Stimulated activated CD8-positive, alpha-beta memory T cell treated with anti-CD3 and anti-CD28 coated beads, Interleukin-15, amount 100 ng/mL, for 1 hour (primary cell): Measurements from ENCODE around the gene TOM1L2.
A peak's percentile ranks its signal among the peaks of the same experiment; 100 is the strongest.

Experiments
- DNase-seq: peaks from one replicate; pipeline ENCODE4 v3.0.0-alpha.2; 2020; ENCODE audit warnings: low read depth

TOM1L2 gene

DNA sequence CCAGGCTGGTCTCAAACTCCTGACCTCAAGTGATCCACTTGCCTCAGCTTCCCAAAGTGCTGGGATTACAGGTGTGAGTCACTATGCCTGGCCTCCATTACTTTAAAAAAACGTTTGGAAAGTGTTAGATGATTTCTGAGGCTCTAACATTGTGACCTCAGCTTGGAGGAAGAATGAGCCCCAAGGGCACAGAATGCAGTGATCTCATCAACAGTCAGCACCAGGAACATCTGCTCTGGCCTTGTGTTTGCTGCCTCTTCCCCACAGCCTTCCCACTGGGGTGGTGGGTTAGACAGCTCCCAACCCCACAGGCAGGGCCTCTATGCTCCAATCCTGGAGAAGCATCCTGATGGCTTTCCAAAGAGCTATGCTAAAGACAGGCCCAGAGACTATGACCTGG, 97.7 kb downstream of the TOM1L2 start:
- no peak for DNase-seq

DNA sequence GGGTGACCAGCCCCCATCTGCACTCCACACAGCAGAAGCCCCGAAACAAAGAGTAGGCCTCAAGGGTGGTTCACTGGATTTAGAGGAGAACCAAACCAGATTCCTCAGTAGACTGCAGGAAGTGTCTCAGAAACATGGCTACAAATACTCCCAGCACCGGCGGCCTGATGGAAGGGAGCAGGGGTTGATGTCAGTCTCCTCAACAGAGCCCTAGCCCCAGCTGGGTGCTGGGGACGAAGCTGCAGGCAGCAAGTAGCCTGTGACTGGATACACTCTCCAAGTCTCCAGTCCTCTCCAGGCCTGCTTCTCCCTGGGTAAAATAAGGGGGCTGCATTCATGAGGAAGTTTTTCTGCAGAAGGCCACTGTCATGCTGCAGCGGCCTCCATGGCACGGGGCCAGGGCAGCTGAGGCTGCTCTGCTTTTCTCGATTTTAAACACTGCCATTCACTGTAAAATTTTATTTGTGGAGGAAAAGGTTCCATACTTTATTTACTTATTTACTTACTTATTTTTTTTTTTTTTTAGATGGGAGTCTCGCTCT, 98.7 kb downstream of the TOM1L2 start:
- DNase-seq, result no peak

DNA sequence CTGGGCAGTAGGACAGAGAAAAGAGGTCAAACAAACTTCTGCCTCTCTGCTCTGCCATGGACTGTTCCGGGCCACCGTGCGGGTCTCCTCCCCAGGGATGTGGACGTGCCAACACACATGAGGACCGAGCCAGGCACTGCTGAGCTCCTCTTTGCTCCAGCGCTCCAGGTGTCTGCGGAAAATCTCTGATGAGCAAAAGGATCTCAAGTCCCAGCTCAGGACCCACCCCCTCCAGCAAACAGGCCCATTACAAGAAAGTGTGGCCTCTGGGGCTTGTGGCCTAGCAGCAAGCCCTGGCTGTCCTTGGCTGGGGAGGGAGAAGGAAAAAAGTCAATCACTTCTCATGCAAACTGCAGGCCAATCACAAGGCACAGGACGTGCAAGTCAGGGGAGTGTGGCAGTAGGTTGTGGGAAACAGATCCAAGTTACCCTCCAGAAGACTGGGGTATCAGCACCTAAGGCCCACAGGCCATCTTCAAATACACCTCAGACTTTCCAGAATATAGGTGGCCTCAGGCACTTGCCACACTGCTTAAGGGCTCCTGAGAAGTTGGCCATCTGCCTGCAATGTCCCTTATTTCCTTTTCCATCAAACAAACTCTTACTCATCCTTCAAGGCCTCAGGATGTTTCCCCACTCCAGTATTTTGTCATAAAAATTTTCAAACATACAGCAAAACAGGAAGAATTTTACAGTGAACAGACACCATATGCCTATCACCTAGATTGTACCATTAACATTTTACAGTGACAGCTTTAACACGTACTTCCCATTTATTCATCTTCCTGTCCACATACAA, 99.5 kb downstream of the TOM1L2 start:
- DNase-seq, result no peak

DNA sequence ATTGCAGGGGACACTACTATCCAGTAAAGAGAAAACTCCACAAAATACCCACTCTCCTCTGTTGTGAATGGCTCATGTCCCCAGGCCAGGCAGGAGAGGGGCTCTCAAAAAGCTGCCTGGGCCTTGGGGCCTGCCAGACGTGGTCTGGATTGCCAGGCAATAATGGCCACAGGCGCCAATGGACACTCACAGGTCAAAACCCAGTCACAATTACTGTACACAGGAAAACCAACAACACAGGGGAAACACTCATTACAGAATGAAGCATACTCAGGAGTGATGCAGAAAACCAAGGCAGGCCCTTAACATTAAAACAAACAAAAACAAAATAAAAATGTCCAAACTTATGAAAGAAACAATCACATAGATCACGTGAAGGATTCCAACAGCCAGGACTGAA, 100.3 kb downstream of the TOM1L2 start:
- DNase-seq, result no peak

DNA sequence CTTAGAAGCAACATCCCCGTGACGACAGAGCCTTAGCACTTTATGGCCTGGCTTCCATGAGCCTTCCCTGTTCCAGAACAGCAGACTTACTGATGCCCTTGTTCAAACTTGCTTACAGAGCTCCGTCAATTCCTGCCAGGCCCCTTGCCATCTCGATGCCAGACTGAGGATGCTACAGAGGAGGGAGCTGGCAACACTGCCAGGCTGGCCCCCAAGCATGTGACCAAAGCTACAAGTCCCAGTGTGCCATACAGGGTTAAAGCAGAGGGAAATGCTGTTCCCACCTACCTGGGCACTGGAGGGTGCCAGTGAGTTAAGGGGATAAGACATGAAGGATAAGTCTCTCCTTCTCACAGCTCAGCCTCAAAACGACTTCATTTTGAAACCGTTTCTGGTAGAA, 102.0 kb downstream of the TOM1L2 start:
- DNase-seq, result no peak

DNA sequence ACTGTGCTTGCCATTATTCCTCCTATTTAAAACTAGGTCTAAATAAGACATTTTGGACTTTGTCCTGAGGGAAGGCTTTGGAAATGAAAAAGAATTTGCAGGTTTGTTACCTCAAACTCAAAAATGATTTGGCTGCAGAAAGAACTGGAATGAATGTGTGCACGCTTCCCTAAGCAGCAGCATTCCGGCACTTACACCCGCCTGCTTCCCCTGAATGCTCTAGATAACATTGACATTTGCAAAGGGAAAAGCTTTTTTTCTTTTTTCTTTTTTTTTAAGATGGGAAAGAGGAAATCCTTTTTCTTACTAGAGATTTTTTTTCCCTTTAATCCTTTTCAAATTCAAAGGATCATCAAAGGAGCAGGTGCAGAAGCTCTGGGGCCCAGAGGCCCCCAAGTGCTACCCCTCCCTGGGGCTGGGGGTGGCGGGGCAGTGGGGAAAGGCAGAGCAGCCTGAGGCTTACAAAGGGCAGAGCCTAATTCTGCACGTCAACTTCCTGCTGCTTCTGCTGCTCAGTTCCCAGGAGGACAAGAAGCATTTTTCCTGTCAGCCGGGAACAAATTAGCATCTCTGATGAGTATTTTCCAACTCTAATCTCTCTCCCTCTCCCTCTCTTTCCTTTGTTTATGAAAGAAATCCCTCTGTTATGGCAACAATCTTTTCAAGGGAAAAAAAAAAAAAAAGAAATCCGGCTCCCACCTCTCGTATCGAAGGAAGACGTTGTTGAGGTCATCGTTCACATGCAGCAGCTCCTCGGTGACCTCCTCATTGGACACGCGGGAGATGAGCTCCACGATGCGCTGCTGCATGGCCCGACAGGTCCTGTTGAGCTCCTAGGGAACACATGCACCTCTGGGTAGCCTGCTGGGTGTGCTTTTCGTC, 103.3 kb downstream of the TOM1L2 start:
- no peak for DNase-seq

DNA sequence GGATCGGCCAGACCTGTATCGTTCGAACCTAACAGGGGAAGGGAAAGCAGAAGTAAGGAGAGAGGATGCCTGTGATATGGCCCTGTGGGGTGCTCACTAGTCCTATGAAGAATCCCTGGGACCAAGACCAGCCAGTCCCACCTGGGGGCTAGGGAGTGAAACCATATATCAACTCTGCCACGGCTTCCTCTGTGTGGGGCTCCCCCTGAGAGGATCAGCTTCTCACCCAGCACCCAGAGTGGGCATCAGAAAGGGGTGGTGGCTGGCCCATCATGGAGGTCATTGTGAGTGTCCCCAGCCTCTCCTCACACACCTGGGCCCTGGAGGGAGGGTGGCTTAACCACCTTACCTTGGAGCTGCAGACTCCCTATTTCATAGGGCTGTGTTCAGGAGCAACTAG, 105.3 kb downstream of the TOM1L2 start:
- DNase-seq, result no peak

DNA sequence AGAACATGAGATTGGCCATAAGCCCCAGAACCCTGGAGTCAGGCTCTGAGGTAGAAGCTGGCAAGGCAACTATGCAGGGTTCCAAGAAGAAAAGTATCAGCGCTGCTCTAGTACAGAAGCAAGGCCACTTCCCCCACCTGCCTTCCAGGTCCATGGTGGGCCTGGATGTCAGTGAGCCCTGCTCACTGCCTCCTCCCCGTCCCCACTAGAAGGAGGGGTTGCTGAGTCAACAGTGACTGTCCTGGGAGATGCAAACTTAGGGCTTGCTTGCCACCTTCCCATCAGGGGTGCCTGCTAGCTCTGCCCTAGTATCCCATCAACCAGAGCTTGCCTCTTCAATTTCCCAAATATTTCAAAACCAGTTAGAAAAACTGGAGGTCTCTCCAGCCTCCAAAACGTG, 105.8 kb downstream of the TOM1L2 start:
- DNase-seq, result no peak

DNA sequence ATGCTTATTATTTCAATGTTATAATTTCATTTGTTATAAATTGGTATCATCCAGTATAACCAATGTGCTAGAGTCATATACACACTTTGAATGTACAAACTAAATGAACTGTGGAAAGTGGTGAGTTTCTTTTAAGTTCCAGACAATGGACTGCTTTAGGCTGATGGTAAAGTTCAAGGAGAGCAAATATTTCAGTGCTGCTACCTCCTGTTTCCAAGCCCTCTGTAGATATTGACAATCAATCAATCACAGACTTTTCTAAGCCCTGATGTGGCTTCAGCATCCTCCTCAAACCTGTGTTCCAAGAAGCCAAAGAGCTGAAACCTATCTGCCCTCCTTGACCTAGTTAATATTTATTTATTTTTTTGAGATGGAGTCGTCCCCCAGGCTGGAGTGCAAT, 107.2 kb downstream of the TOM1L2 start:
- no peak for DNase-seq

DNA sequence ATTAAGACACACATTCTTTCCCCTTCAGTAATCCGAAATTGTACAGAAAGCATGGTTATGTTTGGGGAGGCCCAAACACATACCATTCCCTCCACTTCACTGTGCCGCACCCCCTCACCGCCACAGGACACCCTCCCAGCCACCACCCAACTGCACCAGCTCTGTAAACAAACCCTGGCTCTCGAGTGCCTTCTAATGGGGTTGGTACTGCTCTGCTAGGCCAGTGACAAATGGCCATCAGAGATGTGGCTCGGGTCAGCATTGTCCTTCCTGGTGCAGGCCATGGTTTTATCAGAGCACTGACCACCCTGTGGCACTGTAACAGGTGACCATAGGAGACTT, 111.5 kb downstream of the TOM1L2 start:
- no peak for DNase-seq

DNA sequence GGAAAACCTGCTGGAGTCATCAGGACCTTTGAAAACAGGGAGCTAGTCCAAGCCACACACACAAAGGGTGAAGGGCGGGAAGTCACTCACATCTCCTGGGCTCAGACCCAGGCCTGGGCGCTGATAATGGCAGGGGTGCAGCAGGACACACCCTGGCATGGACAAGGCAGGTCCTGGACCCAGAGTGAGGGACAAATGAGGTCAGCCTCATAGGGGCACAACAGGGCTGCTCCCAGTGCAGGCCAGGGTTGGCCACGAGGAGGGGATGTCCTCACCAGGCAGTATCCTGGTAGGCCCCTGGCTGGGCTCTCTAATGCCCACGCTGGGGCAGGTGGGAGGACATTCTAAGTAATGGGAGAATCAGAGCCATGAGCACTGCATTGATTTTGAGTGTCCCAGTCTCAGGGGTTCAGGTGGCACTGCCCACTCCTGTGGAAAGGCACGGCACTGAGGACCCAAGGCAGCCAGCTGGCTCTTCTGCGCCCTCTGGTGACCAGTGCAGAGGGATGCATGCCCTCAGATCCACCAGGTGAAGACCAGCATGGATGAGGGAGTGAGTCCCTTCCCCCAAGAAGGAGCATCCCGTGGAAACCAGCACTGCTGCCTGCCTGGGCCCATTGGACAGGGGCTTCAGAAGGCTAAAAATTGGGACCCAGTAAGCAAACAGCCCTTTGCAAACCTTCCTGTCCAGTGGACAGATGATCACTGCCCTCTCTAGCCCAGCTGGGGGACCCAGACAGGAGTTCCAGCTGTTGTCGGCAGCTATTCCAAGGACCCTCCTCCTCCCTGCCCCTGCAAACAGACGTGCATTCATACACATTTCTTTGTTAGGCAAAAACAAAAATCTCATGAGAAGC, 112.1 kb downstream of the TOM1L2 start:
- DNase-seq, result peak; percentile 41

DNA sequence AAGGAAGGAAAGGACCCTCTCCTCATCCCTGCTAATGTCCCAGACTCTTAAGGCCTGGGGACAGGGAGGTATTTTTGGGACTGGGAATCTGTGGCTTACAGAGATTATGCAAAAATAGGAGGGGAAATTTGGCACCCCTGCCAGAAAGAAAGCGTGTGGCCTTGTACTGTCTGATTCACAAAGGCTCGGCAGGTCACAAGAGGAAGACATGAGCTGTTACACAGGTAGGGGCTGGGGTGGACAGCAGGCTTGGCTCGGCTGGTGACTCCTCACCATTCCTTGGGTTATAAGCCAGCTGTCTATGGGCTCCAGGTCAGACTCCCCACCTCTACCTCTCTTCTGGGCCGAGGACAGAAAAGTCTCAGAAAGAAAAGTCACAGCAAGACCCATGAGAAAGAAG, 114.7 kb downstream of the TOM1L2 start:
- no peak for DNase-seq

DNA sequence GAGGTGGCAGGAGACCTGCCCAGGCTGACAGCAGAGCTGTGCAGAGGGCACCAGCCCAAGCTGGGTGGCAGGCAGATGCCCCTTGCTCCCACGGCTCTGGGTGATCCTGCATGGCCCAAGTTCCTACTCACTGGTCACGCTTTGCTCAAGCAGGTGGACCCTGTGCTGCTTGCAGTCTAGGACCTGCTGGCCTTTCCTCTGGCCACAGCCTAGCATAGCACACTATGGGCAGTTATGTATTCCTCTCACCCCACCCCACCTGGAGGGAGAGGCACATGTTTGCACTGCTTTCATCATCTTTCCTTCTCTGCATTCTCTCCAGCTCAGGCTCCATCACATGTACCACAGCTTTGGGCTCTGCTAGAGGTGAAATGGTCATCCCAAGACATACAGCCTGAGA, 115.8 kb downstream of the TOM1L2 start:
- DNase-seq, result no peak

DNA sequence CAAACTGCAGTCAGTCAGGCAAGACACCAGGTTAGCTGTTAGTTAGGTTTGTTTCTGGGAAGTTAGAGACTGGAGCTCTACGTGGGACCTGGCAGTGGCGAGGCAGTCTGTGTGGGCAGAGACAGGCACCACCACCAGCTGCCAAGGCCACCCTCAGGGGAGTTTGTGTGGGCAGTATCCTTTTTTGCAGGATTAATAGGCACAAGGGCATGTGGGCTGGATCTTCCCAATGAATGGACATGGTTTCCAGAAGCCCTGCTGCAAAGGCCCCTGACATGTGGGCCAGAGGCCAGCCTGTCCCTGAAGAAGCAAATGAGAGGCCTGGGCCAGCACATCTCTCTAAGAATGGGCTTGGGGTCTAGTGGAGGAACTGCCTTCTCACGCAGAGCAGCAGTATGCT, 116.2 kb downstream of the TOM1L2 start:
- DNase-seq, result no peak

DNA sequence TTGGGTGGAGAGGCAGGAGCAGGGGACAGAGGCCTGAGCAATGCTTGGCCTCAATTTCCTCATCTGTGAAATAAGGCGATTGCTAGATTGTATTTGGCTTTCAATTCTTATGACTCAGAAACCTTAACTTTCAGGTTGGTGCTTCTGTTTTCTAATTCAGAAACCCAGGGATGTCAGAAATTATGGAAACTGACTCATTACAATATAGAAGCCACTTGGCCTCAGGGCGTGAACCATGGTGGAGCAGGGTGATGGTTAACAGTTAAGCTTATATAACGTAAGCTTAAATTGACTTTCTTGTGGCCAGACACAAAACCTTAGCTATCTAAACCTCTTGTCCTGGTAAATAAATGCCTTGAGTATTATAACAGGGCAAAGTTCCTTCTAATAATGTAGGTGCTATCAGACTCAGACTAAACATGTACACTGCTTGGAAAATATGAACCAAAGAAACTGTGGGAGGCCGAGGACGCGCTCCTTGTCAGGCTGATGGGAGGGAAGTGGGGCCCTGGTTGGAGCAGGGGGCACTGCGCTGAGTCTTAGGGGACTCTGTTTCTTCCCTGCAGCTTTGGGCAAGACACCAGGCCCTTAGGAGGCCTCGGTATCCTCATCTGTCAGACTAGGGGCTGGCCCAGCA, 118.3 kb downstream of the TOM1L2 start:
- no peak for DNase-seq

DNA sequence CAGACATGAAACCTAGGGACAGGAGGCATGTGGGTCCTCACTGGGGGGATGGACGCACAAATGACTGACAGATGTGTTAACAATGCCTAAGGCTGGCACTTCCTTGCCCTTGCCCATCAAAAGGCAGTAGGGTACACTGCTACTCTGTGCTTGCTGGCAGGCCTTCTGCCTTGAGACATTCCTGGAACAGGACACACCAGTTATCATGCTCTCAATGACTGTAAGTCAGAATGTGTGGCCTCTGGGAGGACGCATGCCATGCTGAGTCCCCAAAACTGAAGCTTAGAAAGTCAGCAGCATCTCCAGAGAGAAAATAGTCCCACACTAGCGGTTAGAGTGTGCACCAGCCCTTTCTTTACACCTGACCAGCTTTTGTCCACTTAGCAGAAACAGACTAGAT, 119.3 kb downstream of the TOM1L2 start:
- no peak for DNase-seq

DNA sequence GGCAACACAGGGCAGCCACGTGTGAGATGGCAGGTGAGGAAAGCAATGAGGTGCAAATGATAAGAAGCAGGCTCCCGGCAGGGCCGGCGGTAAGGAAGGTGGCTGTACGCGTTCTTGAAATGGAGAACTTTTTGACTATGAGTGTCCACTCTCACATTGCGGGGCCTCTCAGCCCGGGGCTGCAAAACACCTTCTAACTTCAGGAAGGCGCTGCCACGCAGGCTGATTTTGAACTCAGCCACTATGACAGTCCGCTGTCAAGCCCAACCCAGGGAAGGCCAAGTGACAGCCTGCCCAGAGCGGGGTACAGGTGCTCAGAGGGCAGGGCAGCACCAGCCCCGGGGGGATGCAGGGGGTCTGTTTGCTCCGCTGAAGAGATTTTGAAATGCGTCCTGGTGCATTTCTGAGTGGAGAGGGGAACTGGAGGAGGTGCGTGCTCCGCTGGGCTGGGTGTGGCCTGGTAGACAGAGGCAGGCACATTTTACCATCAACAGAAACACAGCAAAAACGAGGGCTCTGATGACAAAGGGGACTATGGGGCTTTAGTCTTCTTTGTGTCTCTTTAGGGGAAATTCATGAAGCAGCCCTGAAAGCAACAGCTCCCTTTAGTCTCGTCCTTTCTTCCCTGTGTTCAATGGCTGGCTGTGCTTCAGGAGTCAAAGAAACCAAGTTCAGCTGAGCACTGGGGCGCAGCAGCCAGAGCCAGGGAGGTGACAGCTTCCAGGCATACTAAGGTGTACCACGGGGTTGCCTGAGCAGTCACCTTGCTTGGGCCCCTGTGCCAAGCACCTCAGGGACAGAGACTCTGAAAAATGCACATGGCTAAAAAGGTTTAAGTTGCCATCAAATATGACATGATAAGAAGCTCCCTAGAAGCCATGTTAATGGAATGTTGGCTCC, 120.8 kb downstream of the TOM1L2 start:
- DNase-seq, result no peak

DNA sequence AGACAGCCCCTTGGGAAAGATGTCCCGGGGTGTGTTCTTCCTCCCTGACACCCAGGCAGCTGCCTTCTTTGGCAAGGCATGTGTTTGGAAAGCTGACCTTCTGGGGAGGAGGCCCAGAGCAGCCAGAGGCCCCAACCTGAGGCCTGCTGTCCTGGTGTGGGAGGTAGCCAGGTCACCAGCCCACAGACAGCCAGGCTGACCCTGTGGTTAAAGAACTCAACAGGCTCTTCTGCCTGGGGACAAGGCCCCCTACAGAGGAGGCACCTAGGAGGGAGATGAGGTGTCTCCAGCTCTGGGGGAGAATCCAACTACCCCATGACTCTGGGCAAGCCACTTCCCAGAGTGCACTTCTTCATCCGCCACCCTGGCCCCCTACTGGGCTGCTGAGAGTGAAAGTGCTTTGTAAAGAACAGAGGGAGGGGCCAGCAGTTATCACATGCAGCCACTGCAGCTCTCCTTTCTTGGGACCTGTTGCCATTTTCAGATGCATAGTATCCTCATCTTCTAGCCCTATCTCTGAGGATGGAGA, 122.3 kb downstream of the TOM1L2 start:
- no peak for DNase-seq

DNA sequence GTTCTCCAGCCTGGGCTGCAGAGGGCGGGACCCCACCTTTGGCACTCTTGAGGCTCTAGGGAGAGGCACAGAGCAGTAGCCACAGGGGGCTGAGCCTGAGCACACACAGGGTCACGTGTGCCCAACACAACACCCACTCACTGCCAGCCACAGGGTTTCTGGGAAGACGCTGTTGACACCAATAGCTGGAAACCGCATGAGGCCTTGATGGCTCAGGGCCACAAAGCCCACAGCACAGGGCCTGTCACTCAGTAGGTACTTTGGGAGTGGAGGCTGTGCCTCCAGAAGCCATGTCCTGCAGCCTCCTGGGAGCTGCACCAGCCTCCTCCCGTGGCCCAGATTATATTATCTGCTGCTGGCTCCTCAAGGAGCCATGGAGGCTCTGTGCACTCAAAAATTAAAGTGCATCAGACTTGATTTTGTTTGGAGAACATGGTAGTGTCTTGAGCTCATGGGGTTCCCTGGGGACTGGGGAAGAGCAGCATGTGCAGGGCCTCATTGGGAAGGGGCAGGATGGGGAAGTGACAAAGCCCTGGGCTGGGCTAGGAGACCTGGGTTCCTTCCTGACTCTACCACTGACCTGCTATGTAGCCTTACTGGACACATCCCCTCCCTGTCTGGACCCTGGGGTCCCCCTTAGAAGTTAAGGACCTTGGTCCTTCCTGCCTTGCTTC, 122.9 kb downstream of the TOM1L2 start:
- peak; percentile 63 for DNase-seq
